Measurements from ENCODE around the gene KEL. TPM values are rescaled to one million over a fixed set of nuclear protein-coding genes. Genes with fewer than 3 reads are reported as not detected.

Gene KEL
- total and polyA plus RNA-seq, 2 of the 4 experiments (the other 2 are of a cell fraction) = 0.03 TPM; not detected in 1

- Histone ChIP-seq H4K5ac (ENCODE audit: low read depth, low read length) (no peak overlapping the region), H2AK5ac (ENCODE audit: low read depth, low read length) (no peak overlapping the region), H3K4me1 (ENCODE audit: control insufficient read depth, insufficient read depth, low read length) (no peaks in the 10 kb centered on the region), H3K4me3 (ENCODE audit: insufficient read depth, low read depth, low read length) (no peak overlapping the region), H3K4me2 (ENCODE audit: low read depth, low read length) (no peak overlapping the region), H3K9me3 (ENCODE audit: control insufficient read depth, insufficient read depth, low read length) (peaks cover 11% of the 10 kb centered on the region; the same call in 1 of the 2 replicates), H2BK15ac (ENCODE audit: low read depth, low read length) (no peak overlapping the region), H3K18ac (ENCODE audit: low read depth, low read length) (no peak overlapping the region), H3K56ac (ENCODE audit: extremely low read depth, insufficient read depth, low read length) (no peak overlapping the region), H2BK20ac (ENCODE audit: low read depth, low read length) (no peak overlapping the region), H3K36me3 (ENCODE audit: control insufficient read depth, insufficient read depth, low read length) (no peaks in the 10 kb centered on the region), H2AK9ac (replicated peaks; ENCODE audit: low read depth, low read length, poor library complexity) (no peak overlapping the region), H3K27ac (ENCODE audit: insufficient read depth, low read length) (no peak overlapping the region), H2BK5ac (ENCODE audit: low read depth, low read length, poor library complexity, severe bottlenecking) (no peak overlapping the region), H3K23ac (ENCODE audit: low read depth, low read length) (no peak overlapping the region), H2AFZ (replicated peaks; ENCODE audit: low read length, poor library complexity) (no peak overlapping the region), H4K20me1 (ENCODE audit: insufficient read depth, low read length) (no peaks in the 10 kb centered on the region), H3K27me3 (ENCODE audit: control insufficient read depth, insufficient read depth, low read length) (no peaks in the 10 kb centered on the region), H4K8ac (ENCODE audit: low read depth in 2 of 2, low read length in 2 of 2) (no peak overlapping the region), H3K9me1 (ENCODE audit: insufficient read depth, low read length) (no peaks in the 10 kb centered on the region), H3K4ac (ENCODE audit: low read depth, low read length) (no peak overlapping the region), H3K79me1 (ENCODE audit: low read depth in 1 of 2, low read length in 2 of 2) (no peaks in the 10 kb centered on the region), H3K9ac (ENCODE audit: low read depth, low read length) (no peak overlapping the region), H3K14ac (replicated peaks; ENCODE audit: low read depth, low read length) (no peak overlapping the region), H2BK120ac (ENCODE audit: low read depth, low read length) (no peak overlapping the region), H4K91ac (ENCODE audit: insufficient read depth, low read depth, low read length) (no peak overlapping the region)
- no TSS peak for BruUV-seq (replicated peaks)
- DNase-seq (no peak), ATAC-seq (ENCODE audit: low read depth) (no peak)
- in situ Hi-C loops (cut with MboI; ENCODE audit: low sequenced_read_pairs) = no loop called here
- no CpG with 5 or more reads among the region's 12 CpGs for WGBS, 2 experiments (ENCODE audit: extremely low coverage in 2 of 2, insufficient read length in 1 of 2)
- dilution Hi-C loops (cut with HindIII; ENCODE audit: low sequenced_read_pairs, unreplicated experiment) = no loop called here
- TF ChIP-seq CTCF (conservative IDR thresholded peaks at IDR 0.05; ENCODE audit: low read depth, low read length) = no peak
- POLR2A ChIA-PET (ENCODE audit: unreplicated experiment) = no interaction called here
- CTCF ChIA-PET = no interaction called here
- intact Hi-C loops (cut with micrococcal nuclease) = no loop called here
Measured at GRCh38 chr7:142935941-142936565, 26.1 kb downstream of the KEL start.
